SK-N-DZ (cell line): ENCODE measurements around the gene MAGEB4.

Source experiments
- DNase-seq: peaks from one replicate; pipeline ENCODE4 v3.0.0-alpha.2; 2015; ENCODE audit warnings: low spot score

Gene MAGEB4

DNA sequence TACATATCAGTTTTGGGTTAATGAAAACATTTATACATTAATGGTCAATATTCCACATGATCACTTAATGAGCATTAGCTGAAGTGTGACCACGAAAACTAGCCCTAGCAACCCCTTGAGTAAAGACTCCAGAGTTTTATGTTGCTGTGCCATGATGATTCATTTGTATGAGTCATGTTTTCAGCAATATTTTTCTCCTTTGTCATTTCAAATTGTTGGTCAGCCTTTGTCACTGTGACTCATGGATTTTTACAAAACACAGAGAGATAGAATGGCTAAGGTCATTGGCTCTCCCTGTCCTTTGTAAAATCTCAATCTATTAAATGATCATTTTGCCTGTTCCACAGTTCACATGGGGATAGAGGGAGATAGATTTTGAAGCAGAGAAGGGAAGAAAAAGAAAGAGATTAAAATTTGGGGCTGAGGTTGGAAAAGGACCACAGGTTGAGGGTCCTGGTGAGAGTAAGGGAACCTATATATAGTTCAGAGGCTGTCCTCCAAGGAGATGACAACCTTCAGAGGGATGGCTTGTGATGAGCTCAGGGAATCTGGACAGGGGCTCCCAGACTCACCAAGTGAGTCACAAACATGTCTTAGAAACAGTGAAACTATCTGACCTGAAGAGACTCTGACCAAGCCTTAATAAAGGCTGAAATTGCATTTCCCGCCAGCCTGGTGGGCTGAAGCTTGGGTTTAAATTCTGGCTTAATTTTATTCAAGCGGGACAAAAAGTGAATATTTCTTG lies 41.8 kb downstream of the MAGEB4 start:
- no peak for DNase-seq
